WERI-Rb-1 (cell line): ENCODE measurements around the gene SORBS2.

Experiments used
- DNase-seq: peaks from one replicate; pipeline ENCODE4 v3.0.0-alpha.2; 2020
- H3K27ac ChIP-seq: fragments of 250-450 bp; sonication (Bioruptor Pico); 2 replicates; pipeline ENCODE4 v1.5.1; 2020; ENCODE audit warnings: mild to moderate bottlenecking, moderate library complexity
- H3K27me3 ChIP-seq: fragments of 250-450 bp; sonication (Bioruptor Pico); 2 replicates; pipeline ENCODE4 v1.5.1; 2021; ENCODE audit warnings: mild to moderate bottlenecking, low read depth, moderate library complexity; ENCODE audit not compliant: insufficient read depth, severe bottlenecking
- H3K36me3 ChIP-seq: fragments of 250-450 bp; sonication (Bioruptor Pico); 2 replicates; pipeline ENCODE4 v1.5.1; 2020; ENCODE audit warnings: mild to moderate bottlenecking, moderate library complexity
- H3K4me3 ChIP-seq: 2 replicates; pipeline ENCODE4 v1.5.1; 2011; ENCODE audit warnings: low read depth, mild to moderate bottlenecking, control low read depth, low read length
- H3K9me3 ChIP-seq: fragments of 250-450 bp; sonication (Bioruptor Pico); 2 replicates; pipeline ENCODE4 v1.5.1; 2021; ENCODE audit warnings: mild to moderate bottlenecking, moderate library complexity; ENCODE audit not compliant: severe bottlenecking
- TF ChIP-seq, protein P1 (sequence below): IDR thresholded peaks from 2 replicates; pipeline ENCODE4 v1.5.1; 2011; ENCODE audit warnings: low read depth, mild to moderate bottlenecking, control low read depth, inconsistent platforms, low read length

SORBS2 gene

DNA sequence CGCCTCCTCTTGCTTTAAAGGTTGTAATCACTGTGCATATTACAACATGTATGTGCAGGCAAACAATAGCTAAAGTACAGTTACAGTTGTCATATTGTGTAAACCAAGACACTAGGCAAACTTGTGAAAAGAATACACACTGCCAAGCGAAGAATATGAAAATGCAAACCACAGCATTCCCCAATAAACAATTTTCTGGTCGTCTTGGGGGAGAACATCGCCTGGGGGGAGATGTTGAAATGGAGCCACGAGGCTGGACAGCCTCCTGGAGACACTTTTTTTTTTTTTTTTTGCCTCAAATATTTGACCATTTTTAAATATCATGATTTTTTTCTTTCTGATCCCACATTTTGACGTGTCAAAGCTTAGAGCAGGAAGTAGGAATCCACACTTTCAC lies 225.0 kb downstream of the SORBS2 start:
- Histone ChIP-seq H3K4me3 (no peak overlapping the region), H3K27ac (no peak overlapping the region), H3K9me3 (no peaks in the 10 kb centered on the region), H3K27me3 (no peaks in the 10 kb centered on the region), H3K36me3 (no peaks in the 10 kb centered on the region)
- TF ChIP-seq, protein P1, sequence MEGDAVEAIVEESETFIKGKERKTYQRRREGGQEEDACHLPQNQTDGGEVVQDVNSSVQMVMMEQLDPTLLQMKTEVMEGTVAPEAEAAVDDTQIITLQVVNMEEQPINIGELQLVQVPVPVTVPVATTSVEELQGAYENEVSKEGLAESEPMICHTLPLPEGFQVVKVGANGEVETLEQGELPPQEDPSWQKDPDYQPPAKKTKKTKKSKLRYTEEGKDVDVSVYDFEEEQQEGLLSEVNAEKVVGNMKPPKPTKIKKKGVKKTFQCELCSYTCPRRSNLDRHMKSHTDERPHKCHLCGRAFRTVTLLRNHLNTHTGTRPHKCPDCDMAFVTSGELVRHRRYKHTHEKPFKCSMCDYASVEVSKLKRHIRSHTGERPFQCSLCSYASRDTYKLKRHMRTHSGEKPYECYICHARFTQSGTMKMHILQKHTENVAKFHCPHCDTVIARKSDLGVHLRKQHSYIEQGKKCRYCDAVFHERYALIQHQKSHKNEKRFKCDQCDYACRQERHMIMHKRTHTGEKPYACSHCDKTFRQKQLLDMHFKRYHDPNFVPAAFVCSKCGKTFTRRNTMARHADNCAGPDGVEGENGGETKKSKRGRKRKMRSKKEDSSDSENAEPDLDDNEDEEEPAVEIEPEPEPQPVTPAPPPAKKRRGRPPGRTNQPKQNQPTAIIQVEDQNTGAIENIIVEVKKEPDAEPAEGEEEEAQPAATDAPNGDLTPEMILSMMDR = no peak
- DNase-seq = no peak

DNA sequence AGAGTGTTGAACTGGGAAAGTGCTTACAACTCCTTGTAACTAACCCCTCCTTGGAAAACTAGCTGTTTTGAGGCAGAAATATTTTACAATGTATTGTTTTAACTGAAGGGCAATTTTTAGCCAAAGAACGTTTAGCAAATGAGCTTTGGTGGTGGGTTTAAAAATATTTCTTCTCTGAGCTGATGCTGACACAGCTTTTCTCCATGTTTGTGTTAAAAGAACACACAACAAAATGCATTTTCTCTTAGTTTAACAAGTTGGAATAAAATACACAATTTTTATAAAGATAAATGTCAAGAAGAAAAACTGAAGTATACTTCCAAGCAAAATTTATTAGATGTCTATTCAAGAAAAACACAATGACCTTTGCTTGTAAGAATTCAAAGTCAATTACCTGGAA lies 226.8 kb downstream of the SORBS2 start:
- Histone ChIP-seq H3K36me3 (no peaks in the 10 kb centered on the region), H3K27ac (no peak overlapping the region), H3K27me3 (no peaks in the 10 kb centered on the region), H3K4me3 (no peak overlapping the region), H3K9me3 (no peaks in the 10 kb centered on the region)
- TF ChIP-seq, protein P1 = no peak
- DNase-seq = no peak

DNA sequence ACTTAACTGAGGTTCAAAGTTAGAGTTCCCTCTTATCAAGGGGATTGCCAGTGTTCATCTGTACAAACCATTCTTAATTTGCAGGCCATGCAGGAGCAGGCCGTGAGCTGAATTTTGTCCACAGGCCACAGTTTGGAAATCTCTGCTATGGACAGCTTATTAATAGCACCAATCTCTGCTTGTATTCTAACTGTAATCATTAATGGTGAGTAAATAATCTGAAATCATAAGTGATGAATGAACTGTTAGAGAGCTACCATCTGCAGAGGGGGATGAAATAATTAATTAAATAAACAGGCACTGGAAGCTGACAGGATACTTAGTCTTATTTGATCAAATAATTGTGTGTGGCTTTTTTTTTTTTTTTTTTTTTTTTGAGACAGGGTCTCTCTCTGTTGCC lies 228.2 kb downstream of the SORBS2 start:
- no peak overlapping the region for H3K4me3 ChIP-seq
- TF ChIP-seq, protein P1 = no peak
- DNase-seq = no peak
- H3K36me3 ChIP-seq = no peaks in the 10 kb centered on the region
- H3K27ac ChIP-seq = no peak overlapping the region
- H3K27me3 ChIP-seq = no peaks in the 10 kb centered on the region
- H3K9me3 ChIP-seq = no peaks in the 10 kb centered on the region

DNA sequence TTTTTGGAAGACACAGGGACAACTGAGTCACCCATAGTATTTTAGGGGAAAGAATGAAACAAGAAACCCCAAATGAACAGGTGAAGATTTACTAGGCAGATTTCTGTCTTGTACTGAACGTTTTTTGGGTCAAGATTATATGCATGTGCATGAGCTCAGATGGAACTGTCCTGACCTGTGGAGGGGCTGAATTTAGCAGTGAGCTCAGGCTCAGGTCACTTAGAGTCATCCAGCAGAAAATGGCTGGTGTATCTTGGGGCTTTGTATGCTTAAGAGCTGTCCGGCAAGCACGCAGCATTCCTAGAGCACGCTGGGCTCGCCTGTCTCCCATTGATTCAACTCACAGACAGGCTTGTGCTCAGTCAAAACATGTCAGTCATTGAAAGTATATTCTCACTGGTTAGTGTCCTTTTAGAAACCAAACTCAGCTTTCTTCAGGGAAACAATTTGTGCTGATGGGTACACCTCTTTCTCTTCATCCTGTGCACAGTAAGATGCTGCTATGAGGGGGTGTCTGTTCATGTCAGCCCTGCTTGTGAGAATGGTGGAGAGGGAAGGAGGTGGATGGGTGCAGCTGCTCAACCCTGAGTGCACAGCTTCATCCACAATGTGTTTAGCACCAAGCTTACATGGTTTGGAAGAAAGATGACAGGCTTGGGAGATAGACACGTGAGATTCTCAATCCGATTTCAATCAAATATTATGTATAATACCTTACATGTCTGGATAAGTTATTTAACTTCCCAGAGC lies 229.2 kb downstream of the SORBS2 start:
- no peaks in the 10 kb centered on the region for H3K36me3 ChIP-seq
- no peaks in the 10 kb centered on the region for H3K27me3 ChIP-seq
- H3K4me3 ChIP-seq = no peak overlapping the region
- no peak overlapping the region for H3K27ac ChIP-seq
- TF ChIP-seq, protein P1 = no peak
- DNase-seq = no peak
- no peaks in the 10 kb centered on the region for H3K9me3 ChIP-seq

DNA sequence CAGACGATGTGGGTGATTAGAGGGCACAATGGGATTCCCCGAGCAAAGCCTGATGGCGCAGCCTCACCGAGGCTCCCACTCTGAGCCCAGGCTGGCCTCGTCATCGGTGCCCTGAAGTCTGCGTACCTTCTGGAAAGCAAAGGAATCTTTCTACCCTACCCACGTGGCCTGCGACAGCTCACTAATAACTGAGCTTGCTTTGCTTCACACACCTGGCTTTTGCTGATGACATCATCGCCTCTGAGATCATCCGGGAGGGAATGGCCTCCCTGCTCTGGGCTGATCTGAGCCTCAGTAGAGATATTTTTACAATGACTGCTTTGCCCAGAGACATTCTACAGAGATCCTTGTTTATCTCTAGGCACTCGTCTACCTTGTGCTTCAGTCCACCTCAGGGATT lies 231.3 kb downstream of the SORBS2 start:
- no peaks in the 10 kb centered on the region for H3K36me3 ChIP-seq
- H3K4me3 ChIP-seq = no peak overlapping the region
- no peaks in the 10 kb centered on the region for H3K9me3 ChIP-seq
- TF ChIP-seq, protein P1 = no peak
- DNase-seq = peak; percentile 69
- H3K27me3 ChIP-seq = no peaks in the 10 kb centered on the region
- H3K27ac ChIP-seq = peak overlapping the region; percentile 49

DNA sequence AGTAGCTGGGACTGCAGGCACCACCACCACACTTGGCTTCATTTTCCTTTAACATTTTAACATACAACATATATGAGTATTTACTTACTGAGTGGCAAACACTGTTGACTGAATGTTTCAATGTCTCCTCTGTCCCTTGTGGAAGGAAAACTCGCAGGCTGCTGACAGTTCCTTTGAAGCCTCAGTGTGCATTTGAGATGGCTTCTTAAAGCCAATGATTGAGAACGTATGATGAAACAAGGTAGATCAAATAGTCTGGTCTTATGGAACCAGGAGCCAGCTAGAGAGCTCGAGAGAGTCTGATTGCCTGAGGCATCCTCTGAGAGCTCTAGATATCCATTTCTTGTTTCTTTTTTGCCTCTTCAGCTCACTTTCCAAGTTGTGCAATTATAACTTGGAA lies 233.7 kb downstream of the SORBS2 start:
- TF ChIP-seq, protein P1 = no peak
- Histone ChIP-seq H3K36me3 (no peaks in the 10 kb centered on the region), H3K4me3 (no peak overlapping the region), H3K27me3 (no peaks in the 10 kb centered on the region), H3K27ac (no peak overlapping the region), H3K9me3 (no peaks in the 10 kb centered on the region)
- DNase-seq = no peak
